ENCODE results near the gene TFCP2L1.

The TFCP2L1 gene

GRCh38 chr2:121294881-121295840, 10.2 kb upstream of the TFCP2L1 start:
- DNase-seq (ENCODE audit: low read depth): no peak
- no peak for TF ChIP-seq CTCF (IDR thresholded peaks at IDR 0.05; ENCODE audit: low read depth, low read length, missing control alignments)
- no peak overlapping the region for H3K4me3 ChIP-seq (ENCODE audit: low read depth, low read length)

- no peak for TF ChIP-seq CTCF (IDR thresholded peaks at IDR 0.05; ENCODE audit: low read depth, low read length, missing control alignments)
- no peak overlapping the region for H3K4me3 ChIP-seq (ENCODE audit: low read depth, low read length)
- no peak for DNase-seq (ENCODE audit: low read depth)
These were observed 8.7 kb upstream of the TFCP2L1 start for GRCh38 chr2:121293450-121294325.

- DNase-seq (ENCODE audit: low read depth): no peak
- TF ChIP-seq CTCF (IDR thresholded peaks at IDR 0.05; ENCODE audit: low read depth, low read length, missing control alignments): no peak
- H3K4me3 ChIP-seq (ENCODE audit: low read depth, low read length): no peak overlapping the region
These were observed 6.2 kb upstream of the TFCP2L1 start for GRCh38 chr2:121291251-121291580.

- TF ChIP-seq CTCF (IDR thresholded peaks at IDR 0.05; ENCODE audit: low read depth, low read length, missing control alignments): no peak
- no peak overlapping the region for H3K4me3 ChIP-seq (ENCODE audit: low read depth, low read length)
- no peak for DNase-seq (ENCODE audit: low read depth)
These were observed 4.3 kb upstream of the TFCP2L1 start for GRCh38 chr2:121289271-121289670.

GRCh38 chr2:121288454-121289231, 3.6 kb upstream of the TFCP2L1 start:
- no peak for TF ChIP-seq CTCF (IDR thresholded peaks at IDR 0.05; ENCODE audit: low read depth, low read length, missing control alignments)
- DNase-seq (ENCODE audit: low read depth): no peak
- no peak overlapping the region for H3K4me3 ChIP-seq (ENCODE audit: low read depth, low read length)

- no peak for DNase-seq (ENCODE audit: low read depth)
- H3K4me3 ChIP-seq (ENCODE audit: low read depth, low read length): no peak overlapping the region
- TF ChIP-seq CTCF (IDR thresholded peaks at IDR 0.05; ENCODE audit: low read depth, low read length, missing control alignments): no peak
These were observed 3.0 kb upstream of the TFCP2L1 start for GRCh38 chr2:121287956-121288355.
